Measurements from ENCODE around the gene ORM1. TPM values are rescaled to one million over a fixed set of nuclear protein-coding genes. Genes with fewer than 3 reads are reported as not detected.
"Not testable (repeated sequence)": the region's sequence is repeated elsewhere in the genome, so short reads cannot be mapped to it uniquely, and the experiment has no call there.

ORM1 gene
- over 10,000 TPM in 1 of 2 donors, 1,000 to 10,000 TPM in 1; 1,297 to 35,782 TPM for total RNA-seq
- polyA plus RNA-seq, result over 10,000 TPM; 38,408 to 69,591 TPM

DNA sequence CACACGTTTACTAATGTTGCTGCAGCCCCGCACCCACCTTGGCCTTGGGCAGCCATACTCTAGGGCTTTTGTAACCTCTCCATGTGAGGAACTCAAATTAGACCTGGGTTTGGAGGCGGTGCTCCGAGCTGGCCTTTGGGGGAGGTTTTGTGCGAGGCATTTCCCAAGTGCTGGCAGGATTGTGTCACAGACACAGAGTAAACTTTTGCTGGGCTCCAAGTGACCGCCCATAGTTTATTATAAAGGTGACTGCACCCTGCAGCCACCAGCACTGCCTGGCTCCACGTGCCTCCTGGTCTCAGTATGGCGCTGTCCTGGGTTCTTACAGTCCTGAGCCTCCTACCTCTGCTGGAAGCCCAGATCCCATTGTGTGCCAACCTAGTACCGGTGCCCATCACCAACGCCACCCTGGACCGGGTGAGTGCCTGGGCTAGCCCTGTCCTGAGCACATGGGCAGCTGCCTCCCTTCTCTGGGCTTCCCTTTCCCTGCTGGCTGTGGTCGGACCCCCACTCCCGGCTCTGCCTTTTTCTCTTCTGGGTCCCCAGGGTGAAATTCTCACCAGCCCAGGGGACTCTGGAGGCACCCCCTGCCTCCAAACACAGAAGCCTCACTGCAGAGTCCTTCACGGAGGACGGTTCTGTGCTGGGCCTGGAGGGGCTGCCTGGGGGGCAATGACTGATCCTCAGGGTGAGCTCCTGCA lies at the start of gene ORM1:
ORM1 (plus strand) TSS at position 268 of the 701 bp plus-strand sequence; CDS start at position 304, 36 bp downstream.
- not testable (repeated sequence) for DNase-seq (ENCODE audit: low spot score); H3K27me3 ChIP-seq (ENCODE audit: control insufficient read depth in 4 of 4, insufficient read depth in 4 of 4, low read length in 3 of 4); H3K9me3 ChIP-seq (ENCODE audit: control insufficient read depth in 4 of 4, low read length in 3 of 4)
- peak; percentile 7 for TF ChIP-seq YY1 (IDR thresholded peaks at IDR 0.05)
- peaks cover 5 to 47% (median 34%) of the 10 kb centered on the region in 4 donors for H3K4me1 ChIP-seq (ENCODE audit: control insufficient read depth in 4 of 4, insufficient read depth in 4 of 4, low read length in 3 of 4)
- H3K9ac ChIP-seq (ENCODE audit: low read depth in 1 of 2, low read length in 2 of 2), result peak within 1 kb of the TSS; percentile 59 to 69
- H3K36me3 ChIP-seq (ENCODE audit: control insufficient read depth in 4 of 4, insufficient read depth in 3 of 4, low read depth in 1 of 4, low read length in 3 of 4), result peaks cover 0 to 14% (median 7%) of the 10 kb centered on the region in 4 donors
- H3K27ac ChIP-seq (ENCODE audit: low read depth in 1 of 2, low read length in 2 of 2), result peak within 1 kb of the TSS; percentile 73 to 95
- H3K4me3 ChIP-seq (ENCODE audit: low read depth in 1 of 3, low read length in 3 of 3), result peak within 1 kb of the TSS; percentile 60 to 95 (median 71)
- 19% methylated on average over 4 of the region's 15 CpGs for WGBS

DNA sequence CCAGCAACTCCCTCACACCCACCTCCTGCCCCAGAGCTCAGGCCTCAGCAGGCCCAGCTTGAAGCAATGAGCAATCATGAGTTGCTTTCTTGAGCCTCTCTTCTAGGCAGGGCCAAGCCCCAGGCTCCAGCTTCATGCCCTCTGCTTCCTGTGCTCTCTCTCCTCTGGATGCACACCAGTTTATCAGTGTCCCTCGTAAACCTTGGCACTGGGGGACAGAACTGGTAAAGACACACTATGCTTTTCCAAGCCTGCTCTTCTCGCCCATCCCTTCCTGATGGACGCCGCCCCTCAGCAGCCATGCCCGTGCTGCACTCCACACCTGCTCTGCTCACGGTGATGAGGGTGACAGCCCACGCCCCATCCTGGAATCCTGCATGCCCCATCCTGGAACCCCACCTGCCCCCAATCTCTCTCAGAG lies 49.4 kb upstream of the ORM1 start:
- H3K9ac ChIP-seq (ENCODE audit: low read depth in 1 of 2, low read length in 2 of 2), result no peak overlapping the region
- 89% methylated on average over 7 of the region's 7 CpGs for WGBS
- H3K27ac ChIP-seq (ENCODE audit: low read depth in 1 of 2, low read length in 2 of 2), result no peak overlapping the region
- H3K4me1 ChIP-seq (ENCODE audit: control insufficient read depth in 4 of 4, insufficient read depth in 4 of 4, low read length in 3 of 4), result no peaks in the 10 kb centered on the region
- H3K36me3 ChIP-seq (ENCODE audit: control insufficient read depth in 4 of 4, insufficient read depth in 3 of 4, low read depth in 1 of 4, low read length in 3 of 4), result peaks cover 0 to 40% (median 14%) of the 10 kb centered on the region in 4 donors
- no peaks in the 10 kb centered on the region for H3K27me3 ChIP-seq (ENCODE audit: control insufficient read depth in 4 of 4, insufficient read depth in 4 of 4, low read length in 3 of 4)
- H3K9me3 ChIP-seq (ENCODE audit: control insufficient read depth in 4 of 4, low read length in 3 of 4), result no peaks in the 10 kb centered on the region
- DNase-seq (ENCODE audit: low spot score), result no peak
- TF ChIP-seq RAD21 (IDR thresholded peaks at IDR 0.05), result no peak
- no peak for TF ChIP-seq SP1 (IDR thresholded peaks at IDR 0.05)
- TF ChIP-seq GABPA (IDR thresholded peaks at IDR 0.05 in 1 of 2, conservative IDR thresholded peaks at IDR 0.05 in 1 of 2), result no peak
- TF ChIP-seq NR2F2 (IDR thresholded peaks at IDR 0.05), result no peak
- TF ChIP-seq YY1 (IDR thresholded peaks at IDR 0.05), result no peak
- TF ChIP-seq, protein P1, sequence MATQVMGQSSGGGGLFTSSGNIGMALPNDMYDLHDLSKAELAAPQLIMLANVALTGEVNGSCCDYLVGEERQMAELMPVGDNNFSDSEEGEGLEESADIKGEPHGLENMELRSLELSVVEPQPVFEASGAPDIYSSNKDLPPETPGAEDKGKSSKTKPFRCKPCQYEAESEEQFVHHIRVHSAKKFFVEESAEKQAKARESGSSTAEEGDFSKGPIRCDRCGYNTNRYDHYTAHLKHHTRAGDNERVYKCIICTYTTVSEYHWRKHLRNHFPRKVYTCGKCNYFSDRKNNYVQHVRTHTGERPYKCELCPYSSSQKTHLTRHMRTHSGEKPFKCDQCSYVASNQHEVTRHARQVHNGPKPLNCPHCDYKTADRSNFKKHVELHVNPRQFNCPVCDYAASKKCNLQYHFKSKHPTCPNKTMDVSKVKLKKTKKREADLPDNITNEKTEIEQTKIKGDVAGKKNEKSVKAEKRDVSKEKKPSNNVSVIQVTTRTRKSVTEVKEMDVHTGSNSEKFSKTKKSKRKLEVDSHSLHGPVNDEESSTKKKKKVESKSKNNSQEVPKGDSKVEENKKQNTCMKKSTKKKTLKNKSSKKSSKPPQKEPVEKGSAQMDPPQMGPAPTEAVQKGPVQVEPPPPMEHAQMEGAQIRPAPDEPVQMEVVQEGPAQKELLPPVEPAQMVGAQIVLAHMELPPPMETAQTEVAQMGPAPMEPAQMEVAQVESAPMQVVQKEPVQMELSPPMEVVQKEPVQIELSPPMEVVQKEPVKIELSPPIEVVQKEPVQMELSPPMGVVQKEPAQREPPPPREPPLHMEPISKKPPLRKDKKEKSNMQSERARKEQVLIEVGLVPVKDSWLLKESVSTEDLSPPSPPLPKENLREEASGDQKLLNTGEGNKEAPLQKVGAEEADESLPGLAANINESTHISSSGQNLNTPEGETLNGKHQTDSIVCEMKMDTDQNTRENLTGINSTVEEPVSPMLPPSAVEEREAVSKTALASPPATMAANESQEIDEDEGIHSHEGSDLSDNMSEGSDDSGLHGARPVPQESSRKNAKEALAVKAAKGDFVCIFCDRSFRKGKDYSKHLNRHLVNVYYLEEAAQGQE (IDR thresholded peaks at IDR 0.05), result no peak
- no peak for TF ChIP-seq FOXA2 (IDR thresholded peaks at IDR 0.05)
- no peak overlapping the region for H3K4me3 ChIP-seq (ENCODE audit: low read depth in 1 of 3, low read length in 3 of 3)

DNA sequence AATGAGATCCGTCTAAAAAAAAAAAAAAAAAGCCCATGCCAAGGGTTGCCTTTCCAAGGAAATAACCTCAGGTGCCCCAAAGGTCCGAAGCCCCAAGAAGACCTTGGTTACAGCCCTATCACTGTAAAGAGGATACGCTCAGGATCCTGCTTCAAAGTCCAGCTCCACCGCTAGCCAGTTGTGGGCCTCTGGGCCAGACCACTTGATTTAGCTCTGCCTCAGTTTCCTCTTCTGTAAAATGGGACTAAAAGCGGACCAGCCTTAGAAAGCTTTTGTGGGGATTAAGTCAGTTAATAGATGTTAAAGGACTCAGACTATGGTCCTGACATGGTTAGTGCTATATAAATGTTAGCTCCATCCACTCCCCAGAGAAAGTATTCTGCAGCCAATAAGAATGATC lies 48.7 kb upstream of the ORM1 start:
- no peak for DNase-seq (ENCODE audit: low spot score)
- 90% methylated on average over 5 of the region's 5 CpGs for WGBS
- no peak for TF ChIP-seq RAD21 (IDR thresholded peaks at IDR 0.05)
- TF ChIP-seq, protein P2, sequence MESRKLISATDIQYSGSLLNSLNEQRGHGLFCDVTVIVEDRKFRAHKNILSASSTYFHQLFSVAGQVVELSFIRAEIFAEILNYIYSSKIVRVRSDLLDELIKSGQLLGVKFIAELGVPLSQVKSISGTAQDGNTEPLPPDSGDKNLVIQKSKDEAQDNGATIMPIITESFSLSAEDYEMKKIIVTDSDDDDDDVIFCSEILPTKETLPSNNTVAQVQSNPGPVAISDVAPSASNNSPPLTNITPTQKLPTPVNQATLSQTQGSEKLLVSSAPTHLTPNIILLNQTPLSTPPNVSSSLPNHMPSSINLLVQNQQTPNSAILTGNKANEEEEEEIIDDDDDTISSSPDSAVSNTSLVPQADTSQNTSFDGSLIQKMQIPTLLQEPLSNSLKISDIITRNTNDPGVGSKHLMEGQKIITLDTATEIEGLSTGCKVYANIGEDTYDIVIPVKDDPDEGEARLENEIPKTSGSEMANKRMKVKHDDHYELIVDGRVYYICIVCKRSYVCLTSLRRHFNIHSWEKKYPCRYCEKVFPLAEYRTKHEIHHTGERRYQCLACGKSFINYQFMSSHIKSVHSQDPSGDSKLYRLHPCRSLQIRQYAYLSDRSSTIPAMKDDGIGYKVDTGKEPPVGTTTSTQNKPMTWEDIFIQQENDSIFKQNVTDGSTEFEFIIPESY (IDR thresholded peaks at IDR 0.05), result no peak
- TF ChIP-seq, protein P3, sequence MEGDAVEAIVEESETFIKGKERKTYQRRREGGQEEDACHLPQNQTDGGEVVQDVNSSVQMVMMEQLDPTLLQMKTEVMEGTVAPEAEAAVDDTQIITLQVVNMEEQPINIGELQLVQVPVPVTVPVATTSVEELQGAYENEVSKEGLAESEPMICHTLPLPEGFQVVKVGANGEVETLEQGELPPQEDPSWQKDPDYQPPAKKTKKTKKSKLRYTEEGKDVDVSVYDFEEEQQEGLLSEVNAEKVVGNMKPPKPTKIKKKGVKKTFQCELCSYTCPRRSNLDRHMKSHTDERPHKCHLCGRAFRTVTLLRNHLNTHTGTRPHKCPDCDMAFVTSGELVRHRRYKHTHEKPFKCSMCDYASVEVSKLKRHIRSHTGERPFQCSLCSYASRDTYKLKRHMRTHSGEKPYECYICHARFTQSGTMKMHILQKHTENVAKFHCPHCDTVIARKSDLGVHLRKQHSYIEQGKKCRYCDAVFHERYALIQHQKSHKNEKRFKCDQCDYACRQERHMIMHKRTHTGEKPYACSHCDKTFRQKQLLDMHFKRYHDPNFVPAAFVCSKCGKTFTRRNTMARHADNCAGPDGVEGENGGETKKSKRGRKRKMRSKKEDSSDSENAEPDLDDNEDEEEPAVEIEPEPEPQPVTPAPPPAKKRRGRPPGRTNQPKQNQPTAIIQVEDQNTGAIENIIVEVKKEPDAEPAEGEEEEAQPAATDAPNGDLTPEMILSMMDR (IDR thresholded peaks at IDR 0.05; ENCODE audit: low read depth, low read length, missing input control), result no peak
- no peak for TF ChIP-seq RXRA (IDR thresholded peaks at IDR 0.05)
- TF ChIP-seq GABPA (IDR thresholded peaks at IDR 0.05 in 1 of 2, conservative IDR thresholded peaks at IDR 0.05 in 1 of 2), result no peak
- TF ChIP-seq HNF4A (conservative IDR thresholded peaks at IDR 0.05), result no peak
- TF ChIP-seq SP1 (IDR thresholded peaks at IDR 0.05), result no peak
- TF ChIP-seq, protein P4, sequence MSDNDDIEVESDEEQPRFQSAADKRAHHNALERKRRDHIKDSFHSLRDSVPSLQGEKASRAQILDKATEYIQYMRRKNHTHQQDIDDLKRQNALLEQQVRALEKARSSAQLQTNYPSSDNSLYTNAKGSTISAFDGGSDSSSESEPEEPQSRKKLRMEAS (IDR thresholded peaks at IDR 0.05), result no peak
- no peak for TF ChIP-seq EGR1 (IDR thresholded peaks at IDR 0.05; ENCODE audit: low read depth in 2 of 2)
- no peak for TF ChIP-seq NR2F2 (IDR thresholded peaks at IDR 0.05)
- TF ChIP-seq FOXA2 (IDR thresholded peaks at IDR 0.05), result no peak
- no peak for TF ChIP-seq HNF4G (IDR thresholded peaks at IDR 0.05)
- TF ChIP-seq FOXA1 (IDR thresholded peaks at IDR 0.05), result no peak
- TF ChIP-seq YY1 (IDR thresholded peaks at IDR 0.05), result no peak

More for the DNA sequence above, 48.7 kb upstream of the ORM1 start:
- no peak overlapping the region for H3K9ac ChIP-seq (ENCODE audit: low read depth in 1 of 2, low read length in 2 of 2)
- H3K36me3 ChIP-seq (ENCODE audit: control insufficient read depth in 4 of 4, insufficient read depth in 3 of 4, low read depth in 1 of 4, low read length in 3 of 4), result peaks cover 0 to 44% (median 15%) of the 10 kb centered on the region in 4 donors
- no peaks in the 10 kb centered on the region for H3K9me3 ChIP-seq (ENCODE audit: control insufficient read depth in 4 of 4, low read length in 3 of 4)
- H3K4me1 ChIP-seq (ENCODE audit: control insufficient read depth in 4 of 4, insufficient read depth in 4 of 4, low read length in 3 of 4), result no peaks in the 10 kb centered on the region
- H3K4me3 ChIP-seq (ENCODE audit: low read depth in 1 of 3, low read length in 3 of 3), result no peak overlapping the region
- no peak overlapping the region for H3K27ac ChIP-seq (ENCODE audit: low read depth in 1 of 2, low read length in 2 of 2)
- no peaks in the 10 kb centered on the region for H3K27me3 ChIP-seq (ENCODE audit: control insufficient read depth in 4 of 4, insufficient read depth in 4 of 4, low read length in 3 of 4)

Measured in liver (tissue), 9 donors.